ENCODE data around the gene ZNF462. TPM values are rescaled to one million over a fixed set of nuclear protein-coding genes. Genes with fewer than 3 reads are reported as not detected.

The ZNF462 gene
- total RNA-seq, 2 experiments from 2014 or later = 0.28 to 0.70 TPM

- Mint-ChIP-seq H3K27ac (no peak overlapping the region), H3K27me3 (peaks cover 14% of the 10 kb centered on the region), H3K36me3 (ENCODE audit: low read depth) (no peaks in the 10 kb centered on the region), H3K4me1 (no peaks in the 10 kb centered on the region), H3K4me3 (no peak overlapping the region), H3K9me3 (no peaks in the 10 kb centered on the region)
- CTCF ChIA-PET = no interaction called here
- POLR2A ChIA-PET = no interaction called here
- no peak for DNase-seq
Measured at GRCh38 chr9:106869028-106869427, 6.1 kb downstream of the ZNF462 start.

DNA sequence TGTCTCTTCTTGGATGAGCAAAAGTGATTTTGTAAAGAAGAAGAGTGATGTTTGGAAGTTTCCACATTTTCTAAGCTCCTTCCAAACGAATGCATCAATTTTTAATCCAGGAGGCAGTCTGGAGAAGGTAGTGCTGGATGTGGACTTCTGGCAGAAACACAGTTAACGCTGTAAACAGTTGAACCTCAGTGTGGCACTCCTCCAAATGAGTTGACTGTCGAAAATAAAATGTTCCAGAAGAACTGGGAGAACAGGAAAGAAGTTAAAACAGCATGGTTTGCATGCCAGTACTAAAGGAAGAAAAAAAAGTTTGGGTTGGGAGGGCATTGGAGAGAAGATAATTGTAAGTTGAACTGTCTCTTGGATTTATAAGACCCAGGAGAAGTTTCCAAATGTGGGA is 6.5 kb downstream of the ZNF462 start:
- CTCF ChIA-PET = interaction anchor here (0.6 kb wide), 1 partner anchor 84 kb away, joined by 4 read pairs; no protein-coding TSS in a partner anchor
- DNase-seq = no peak
- Mint-ChIP-seq H3K4me1 (no peaks in the 10 kb centered on the region), H3K27me3 (peaks cover 11% of the 10 kb centered on the region), H3K36me3 (ENCODE audit: low read depth) (no peaks in the 10 kb centered on the region), H3K4me3 (no peak overlapping the region), H3K9me3 (no peaks in the 10 kb centered on the region), H3K27ac (no peak overlapping the region)
- POLR2A ChIA-PET = no interaction called here

DNA sequence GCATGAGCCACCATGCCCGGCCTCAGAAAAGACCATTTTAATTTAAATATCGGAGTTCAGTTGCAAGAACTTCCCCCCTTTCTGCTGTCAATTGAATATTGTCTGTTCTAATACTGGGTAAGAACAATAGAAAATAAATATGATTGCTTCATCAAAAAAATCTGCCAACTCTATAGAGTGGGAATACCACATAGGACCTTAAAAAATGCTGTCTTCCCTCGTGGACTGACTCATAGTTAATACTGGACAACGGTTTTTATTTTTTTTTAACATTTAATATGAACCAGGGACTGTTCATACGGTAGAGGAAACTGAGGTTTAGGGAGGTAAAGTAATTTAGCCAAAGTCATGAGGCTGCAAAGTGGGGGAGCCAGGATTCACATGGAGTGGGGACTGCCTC is 9.7 kb downstream of the ZNF462 start:
- H3K4me1 Mint-ChIP-seq = no peaks in the 10 kb centered on the region
- POLR2A ChIA-PET = no interaction called here

GRCh38 chr9:106874031-106874430 is 11.1 kb downstream of the ZNF462 start:
- DNase-seq = no peak
- H3K4me3 Mint-ChIP-seq = no peak overlapping the region
- POLR2A ChIA-PET = no interaction called here
- H3K27me3 Mint-ChIP-seq = no peaks in the 10 kb centered on the region
- no peaks in the 10 kb centered on the region for H3K4me1 Mint-ChIP-seq
- no peaks in the 10 kb centered on the region for H3K36me3 Mint-ChIP-seq (ENCODE audit: low read depth)
- CTCF ChIA-PET = no interaction called here
- H3K27ac Mint-ChIP-seq = no peak overlapping the region
- H3K9me3 Mint-ChIP-seq = peaks cover 2% of the 10 kb centered on the region

More for the DNA sequence above, 9.7 kb downstream of the ZNF462 start:
- Mint-ChIP-seq H3K27ac (no peak overlapping the region), H3K36me3 (ENCODE audit: low read depth) (no peaks in the 10 kb centered on the region), H3K27me3 (no peaks in the 10 kb centered on the region), H3K4me3 (no peak overlapping the region), H3K9me3 (peaks cover 2% of the 10 kb centered on the region)
- CTCF ChIA-PET = no interaction called here
- no peak for DNase-seq

- peaks cover 2% of the 10 kb centered on the region for H3K9me3 Mint-ChIP-seq
- no peaks in the 10 kb centered on the region for H3K27me3 Mint-ChIP-seq
- H3K36me3 Mint-ChIP-seq (ENCODE audit: low read depth) = no peaks in the 10 kb centered on the region
- ChIA-PET CTCF (no interaction called here), POLR2A (no interaction called here)
- H3K4me3 Mint-ChIP-seq = no peak overlapping the region
- no peak overlapping the region for H3K27ac Mint-ChIP-seq
- H3K4me1 Mint-ChIP-seq = no peaks in the 10 kb centered on the region
- no peak for DNase-seq
Measured at GRCh38 chr9:106874652-106875051, 11.7 kb downstream of the ZNF462 start.

DNA sequence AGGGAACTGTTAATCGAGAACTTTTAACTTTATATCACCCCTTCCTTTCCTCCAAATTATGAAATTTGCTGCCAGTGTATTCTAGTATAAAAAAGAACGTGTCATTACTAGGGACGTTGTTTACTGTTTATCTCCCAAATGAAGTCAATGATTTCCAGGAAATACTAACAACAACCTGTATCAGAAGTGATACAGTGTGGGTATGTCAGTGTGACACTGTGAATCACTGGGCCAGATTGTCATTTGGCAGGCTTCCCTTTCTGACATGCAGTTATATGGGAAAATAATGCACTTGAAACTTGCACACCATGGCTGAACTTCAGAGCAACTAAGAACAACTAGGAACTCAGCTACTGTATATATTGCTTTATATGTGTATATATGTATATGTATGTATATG is 12.6 kb downstream of the ZNF462 start:
- ChIA-PET CTCF (no interaction called here), POLR2A (no interaction called here)
- peaks cover 2% of the 10 kb centered on the region for H3K9me3 Mint-ChIP-seq
- no peak overlapping the region for H3K4me3 Mint-ChIP-seq
- H3K36me3 Mint-ChIP-seq (ENCODE audit: low read depth) = no peaks in the 10 kb centered on the region
- H3K27me3 Mint-ChIP-seq = no peaks in the 10 kb centered on the region
- DNase-seq = no peak
- no peak overlapping the region for H3K27ac Mint-ChIP-seq
- H3K4me1 Mint-ChIP-seq = no peaks in the 10 kb centered on the region

DNA sequence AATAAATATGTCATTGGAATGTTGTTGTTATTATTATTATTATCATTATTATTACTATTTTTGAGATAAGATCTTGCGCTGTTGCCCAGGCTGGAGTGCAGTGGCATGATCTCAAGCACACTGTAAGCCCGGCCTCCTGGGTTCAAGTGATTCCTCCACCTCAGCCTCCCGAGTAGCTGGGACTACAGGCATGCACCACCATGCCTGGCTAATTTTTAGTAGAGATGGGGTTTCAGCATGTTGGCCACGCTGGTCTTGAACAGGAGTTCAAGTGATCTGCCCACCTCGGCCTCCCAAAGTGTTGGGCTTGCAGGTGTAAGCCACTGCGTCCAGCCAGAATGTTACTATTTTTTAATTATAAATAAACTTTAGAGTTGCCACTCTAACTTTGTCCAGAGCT is 14.4 kb downstream of the ZNF462 start:
- no peaks in the 10 kb centered on the region for H3K27me3 Mint-ChIP-seq
- ChIA-PET CTCF (no interaction called here), POLR2A (no interaction called here)
- H3K4me1 Mint-ChIP-seq = no peaks in the 10 kb centered on the region
- H3K9me3 Mint-ChIP-seq = peaks cover 2% of the 10 kb centered on the region
- no peak for DNase-seq
- H3K36me3 Mint-ChIP-seq (ENCODE audit: low read depth) = no peaks in the 10 kb centered on the region
- H3K27ac Mint-ChIP-seq = no peak overlapping the region
- no peak overlapping the region for H3K4me3 Mint-ChIP-seq

- CTCF ChIA-PET = no interaction called here
- Mint-ChIP-seq H3K4me3 (no peak overlapping the region), H3K9me3 (peaks cover 5% of the 10 kb centered on the region), H3K27me3 (no peaks in the 10 kb centered on the region), H3K36me3 (ENCODE audit: low read depth) (no peaks in the 10 kb centered on the region), H3K27ac (no peak overlapping the region), H3K4me1 (no peaks in the 10 kb centered on the region)
- POLR2A ChIA-PET = no interaction called here
- no peak for DNase-seq
Measured at GRCh38 chr9:106878081-106878837, 15.3 kb downstream of the ZNF462 start.

GRCh38 chr9:106878934-106879333 is 16.0 kb downstream of the ZNF462 start:
- no peaks in the 10 kb centered on the region for H3K4me1 Mint-ChIP-seq
- H3K27me3 Mint-ChIP-seq = no peaks in the 10 kb centered on the region
- POLR2A ChIA-PET = no interaction called here
- DNase-seq = no peak
- CTCF ChIA-PET = no interaction called here
- peaks cover 5% of the 10 kb centered on the region for H3K9me3 Mint-ChIP-seq
- H3K4me3 Mint-ChIP-seq = no peak overlapping the region
- no peaks in the 10 kb centered on the region for H3K36me3 Mint-ChIP-seq (ENCODE audit: low read depth)
- no peak overlapping the region for H3K27ac Mint-ChIP-seq

DNA sequence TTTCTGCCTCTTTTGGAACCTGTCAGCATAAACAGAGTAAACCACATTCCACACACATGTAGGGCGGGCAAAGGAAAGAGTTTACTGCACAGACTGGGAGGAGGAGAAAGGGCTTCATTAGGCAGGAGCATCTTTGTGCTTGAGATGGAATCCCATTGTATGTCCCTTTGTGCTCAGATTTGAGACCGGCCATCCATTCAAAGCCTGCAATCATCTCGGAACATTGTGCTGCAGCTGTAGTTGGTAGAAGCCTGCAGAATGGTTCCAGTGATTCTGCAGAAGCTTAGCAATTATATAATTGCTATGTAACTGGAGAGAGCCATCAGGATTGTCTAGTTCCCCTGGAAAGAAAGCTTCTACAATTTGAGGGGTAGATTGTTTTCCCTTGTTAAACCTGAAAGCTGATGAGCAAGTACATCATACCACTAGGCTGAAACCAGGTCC is 16.5 kb downstream of the ZNF462 start:
- no peak overlapping the region for H3K27ac Mint-ChIP-seq
- ChIA-PET CTCF (no interaction called here), POLR2A (no interaction called here)

DNA sequence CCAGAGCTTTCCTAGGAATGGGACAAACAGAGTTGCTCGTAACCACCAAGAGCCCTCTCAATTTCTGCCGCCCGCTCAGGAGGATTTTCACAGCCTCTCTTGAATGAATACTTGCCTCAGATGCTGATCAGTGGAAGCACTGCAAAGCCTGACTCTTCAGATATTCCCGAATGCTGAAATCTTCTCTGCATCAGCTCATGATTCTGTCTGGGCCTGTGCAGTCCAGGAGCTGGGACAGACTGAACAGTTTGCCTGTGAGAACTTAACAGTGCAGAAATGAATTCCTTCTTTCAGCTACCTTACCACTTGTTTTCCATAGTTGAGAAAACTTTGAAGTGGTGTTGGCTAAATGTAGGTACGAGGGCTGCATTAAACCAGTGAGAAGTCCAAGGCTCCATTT is 17.1 kb downstream of the ZNF462 start:
- Mint-ChIP-seq H3K36me3 (ENCODE audit: low read depth) (no peaks in the 10 kb centered on the region), H3K27ac (no peak overlapping the region), H3K4me3 (no peak overlapping the region), H3K27me3 (no peaks in the 10 kb centered on the region), H3K4me1 (no peaks in the 10 kb centered on the region), H3K9me3 (peaks cover 5% of the 10 kb centered on the region)
- no peak for DNase-seq
- POLR2A ChIA-PET = no interaction called here
- CTCF ChIA-PET = no interaction called here

More for the DNA sequence above, 16.5 kb downstream of the ZNF462 start:
- Mint-ChIP-seq H3K4me1 (no peaks in the 10 kb centered on the region), H3K4me3 (no peak overlapping the region), H3K36me3 (ENCODE audit: low read depth) (no peaks in the 10 kb centered on the region), H3K9me3 (peaks cover 5% of the 10 kb centered on the region), H3K27me3 (no peaks in the 10 kb centered on the region)
- no peak for DNase-seq

DNA sequence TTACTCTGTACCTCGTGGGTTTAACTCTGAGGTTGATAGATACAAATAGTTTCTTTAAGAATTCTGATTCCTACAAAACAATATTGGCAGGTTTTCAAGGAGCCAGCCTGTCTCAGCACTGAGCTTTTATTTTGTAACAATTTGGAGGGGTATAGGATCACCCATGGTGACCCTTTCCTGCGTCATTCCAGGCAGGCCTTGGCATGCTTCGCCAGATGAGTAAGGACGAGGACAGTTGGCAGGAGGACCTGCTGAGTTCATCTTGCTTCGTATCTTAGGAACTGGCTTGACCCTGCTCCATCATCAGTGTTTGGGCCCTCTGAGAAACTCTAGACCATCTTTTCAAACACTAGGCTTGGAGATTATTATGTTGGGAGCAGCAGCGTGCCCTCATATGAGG is 17.9 kb downstream of the ZNF462 start:
- no peaks in the 10 kb centered on the region for H3K4me1 Mint-ChIP-seq
- no peaks in the 10 kb centered on the region for H3K27me3 Mint-ChIP-seq
- POLR2A ChIA-PET = no interaction called here
- H3K4me3 Mint-ChIP-seq = no peak overlapping the region
- CTCF ChIA-PET = no interaction called here
- no peaks in the 10 kb centered on the region for H3K36me3 Mint-ChIP-seq (ENCODE audit: low read depth)
- DNase-seq = no peak
- H3K27ac Mint-ChIP-seq = no peak overlapping the region
- peaks cover 5% of the 10 kb centered on the region for H3K9me3 Mint-ChIP-seq

DNA sequence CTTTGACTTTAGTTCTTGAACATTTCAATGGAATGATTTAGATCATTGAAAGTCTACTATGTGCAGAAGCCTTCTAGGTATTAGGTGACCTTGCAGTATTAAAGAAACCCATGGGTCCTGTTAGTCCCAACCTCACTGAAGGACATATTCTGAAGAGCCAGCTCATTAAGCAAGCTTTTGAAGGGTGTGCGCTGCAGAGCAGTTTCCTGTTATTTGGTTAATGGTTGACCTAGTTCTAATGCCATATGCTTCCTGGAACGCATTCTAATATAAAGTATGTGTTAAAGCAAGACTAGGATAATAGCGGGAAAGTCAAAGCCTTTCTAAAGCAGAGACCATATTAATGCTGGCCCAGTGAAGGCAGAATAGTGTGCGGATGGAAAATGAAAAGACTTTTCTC is 20.1 kb downstream of the ZNF462 start:
- no peaks in the 10 kb centered on the region for H3K36me3 Mint-ChIP-seq (ENCODE audit: low read depth)
- H3K4me1 Mint-ChIP-seq = no peaks in the 10 kb centered on the region
- POLR2A ChIA-PET = no interaction called here
- no peaks in the 10 kb centered on the region for H3K27me3 Mint-ChIP-seq
- no peak for DNase-seq
- CTCF ChIA-PET = no interaction called here
- H3K27ac Mint-ChIP-seq = no peak overlapping the region
- no peak overlapping the region for H3K4me3 Mint-ChIP-seq
- peaks cover 3% of the 10 kb centered on the region for H3K9me3 Mint-ChIP-seq

DNA sequence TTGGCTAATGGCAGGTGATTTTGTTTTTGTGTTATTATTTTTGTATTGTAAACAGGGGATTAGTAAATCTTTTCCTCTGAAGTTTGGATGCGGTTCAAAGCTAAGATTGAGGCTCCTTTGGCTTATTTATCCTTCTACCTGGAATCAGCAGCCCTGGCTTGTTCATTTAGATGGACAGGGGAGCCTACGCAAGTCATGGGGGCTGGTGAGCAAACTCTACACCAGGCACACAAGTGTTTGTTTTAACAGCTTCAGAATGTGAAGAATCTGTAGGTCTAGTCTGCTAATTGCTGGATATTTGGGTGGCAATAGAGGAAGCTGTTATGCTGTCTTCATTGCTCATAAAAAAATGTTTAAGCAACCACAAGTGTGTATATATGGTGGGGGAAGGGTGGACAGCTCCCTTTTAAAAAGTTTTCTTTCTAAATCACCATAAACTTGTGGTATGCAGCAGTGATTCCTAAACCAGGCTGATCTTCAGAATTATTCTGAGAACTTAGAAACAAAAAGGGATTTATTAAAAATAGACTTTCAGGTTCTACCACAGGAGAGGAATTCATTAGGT is 20.7 kb downstream of the ZNF462 start:
- POLR2A ChIA-PET = no interaction called here
- no peaks in the 10 kb centered on the region for H3K27me3 Mint-ChIP-seq
- no peaks in the 10 kb centered on the region for H3K4me1 Mint-ChIP-seq
- CTCF ChIA-PET = no interaction called here
- no peak overlapping the region for H3K27ac Mint-ChIP-seq
- peaks cover 6% of the 10 kb centered on the region for H3K9me3 Mint-ChIP-seq
- no peaks in the 10 kb centered on the region for H3K36me3 Mint-ChIP-seq (ENCODE audit: low read depth)
- no peak for DNase-seq
- H3K4me3 Mint-ChIP-seq = no peak overlapping the region

Data from activated CD4-positive, alpha-beta memory T cell treated with anti-CD3 and anti-CD28 coated beads, Interleukin-2, amount 10 ng/mL, durations not matched to agents 7 days and 5 days (primary cell).